Measurements from ENCODE around the gene OR10J4.
"Not testable (repeated sequence)": the region's sequence is repeated elsewhere in the genome, so short reads cannot be mapped to it uniquely, and the experiment has no call there.

Gene OR10J4

DNA sequence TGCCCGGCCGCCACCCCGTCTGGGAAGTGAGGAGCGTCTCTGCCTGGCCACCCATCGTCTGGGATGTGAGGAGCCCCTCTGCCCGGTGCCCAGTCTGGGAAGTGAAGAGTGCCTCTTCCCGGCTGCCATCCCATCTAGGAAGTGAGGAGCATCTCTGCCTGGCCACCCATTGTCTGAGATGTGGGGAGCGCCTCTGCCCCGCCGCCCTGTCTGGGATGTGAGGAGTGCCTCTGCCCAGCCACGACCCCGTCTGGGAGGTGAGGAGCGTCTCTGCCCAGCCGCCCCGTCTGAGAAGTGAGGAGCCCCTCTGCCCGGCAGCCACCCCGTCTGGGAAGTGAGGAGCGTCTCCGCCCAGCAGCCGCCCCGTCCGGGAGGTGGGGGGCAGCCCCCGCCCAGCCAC lies 17.6 kb downstream of the OR10J4 start:
- H3K27me3 ChIP-seq (replicated peaks in 2 of 5; ENCODE audit: control insufficient read depth in 4 of 5, insufficient read depth in 5 of 5, low read length in 4 of 5); H3K36me3 ChIP-seq (ENCODE audit: control insufficient read depth in 4 of 4, insufficient read depth in 4 of 4, low read length in 3 of 4); H3K27ac ChIP-seq (ENCODE audit: insufficient read depth in 1 of 2, low read depth in 1 of 2, low read length in 2 of 2, poor library complexity in 1 of 2, severe bottlenecking in 2 of 2); H3K4me3 ChIP-seq (ENCODE audit: control insufficient read depth in 1 of 7, extremely low read depth in 1 of 7, insufficient read depth in 4 of 7, low read depth in 2 of 7, low read length in 6 of 7); DNase-seq; H3K4me1 ChIP-seq (ENCODE audit: control extremely low read depth in 1 of 4, control insufficient read depth in 4 of 4, insufficient read depth in 4 of 4, low read length in 3 of 4); H3K9me3 ChIP-seq (ENCODE audit: control extremely low read depth in 1 of 5, control insufficient read depth in 4 of 5, insufficient read depth in 2 of 5, low read depth in 1 of 5, low read length in 4 of 5); POLR2A ChIA-PET; CTCF ChIA-PET: not testable (repeated sequence)
- WGBS (ENCODE audit: insufficient coverage) = 100% methylated on average over 3 of the region's 23 CpGs

DNA sequence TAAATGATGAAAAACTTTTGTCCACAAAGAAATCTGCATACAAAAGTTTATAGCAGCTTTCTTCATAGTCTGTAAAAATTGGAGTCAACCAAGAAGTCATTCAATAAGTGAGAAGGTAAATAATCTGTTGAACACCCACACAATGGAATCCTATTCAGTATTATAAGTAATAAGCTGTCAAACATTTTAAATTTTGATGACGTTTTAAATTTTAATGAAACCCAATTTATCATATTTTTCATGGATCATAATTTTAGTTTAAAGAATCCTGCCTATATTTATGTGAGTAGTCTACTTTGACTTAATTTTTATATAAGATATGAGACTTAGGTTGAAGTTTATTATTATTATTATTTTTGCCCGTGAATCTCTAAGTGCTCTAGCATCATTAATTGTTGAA lies 27.5 kb downstream of the OR10J4 start:
- POLR2A ChIA-PET = no interaction called here
- H3K9me3 ChIP-seq (ENCODE audit: control extremely low read depth in 1 of 5, control insufficient read depth in 4 of 5, insufficient read depth in 2 of 5, low read depth in 1 of 5, low read length in 4 of 5) = peaks cover 0 to 7% (median 4%) of the 10 kb centered on the region in 5 experiments
- no peaks in the 10 kb centered on the region for H3K4me1 ChIP-seq (ENCODE audit: control extremely low read depth in 1 of 4, control insufficient read depth in 4 of 4, insufficient read depth in 4 of 4, low read length in 3 of 4)
- WGBS (ENCODE audit: insufficient coverage) = no CpG with 5 or more reads among the region's 2 CpGs
- no peaks in the 10 kb centered on the region for H3K36me3 ChIP-seq (ENCODE audit: control insufficient read depth in 4 of 4, insufficient read depth in 4 of 4, low read length in 3 of 4)
- H3K27me3 ChIP-seq (replicated peaks in 2 of 5; ENCODE audit: control insufficient read depth in 4 of 5, insufficient read depth in 5 of 5, low read length in 4 of 5) = no peaks in the 10 kb centered on the region
- CTCF ChIA-PET = interaction anchor here (0.9 kb wide), 1 partner anchor 34 kb away, joined by 4 read pairs; no protein-coding TSS in a partner anchor
- no peak overlapping the region for H3K4me3 ChIP-seq (ENCODE audit: control insufficient read depth in 1 of 7, extremely low read depth in 1 of 7, insufficient read depth in 4 of 7, low read depth in 2 of 7, low read length in 6 of 7)
- H3K27ac ChIP-seq (ENCODE audit: insufficient read depth in 1 of 2, low read depth in 1 of 2, low read length in 2 of 2, poor library complexity in 1 of 2, severe bottlenecking in 2 of 2) = no peak overlapping the region
- no peak for DNase-seq

DNA sequence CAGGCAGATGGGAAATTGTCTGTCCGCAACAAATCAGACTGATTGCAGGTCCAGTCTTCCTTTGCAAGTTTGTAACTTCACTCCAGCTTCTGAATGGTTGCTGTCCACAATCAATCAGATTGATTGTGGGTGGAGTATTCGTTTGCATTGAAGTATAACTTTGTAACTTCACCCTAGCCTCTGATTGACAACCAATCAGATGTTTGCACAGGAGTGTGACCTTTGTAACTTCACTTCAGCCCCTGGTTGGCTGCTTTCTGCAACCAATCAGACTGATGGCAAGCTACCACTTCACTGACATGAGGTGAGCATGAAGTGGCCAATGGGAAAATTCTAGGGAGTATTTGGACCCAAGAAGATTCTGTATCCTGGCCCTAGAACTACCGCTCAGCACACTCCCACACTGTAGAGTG lies 33.2 kb downstream of the OR10J4 start:
- 94% methylated on average over 3 of the region's 3 CpGs for WGBS (ENCODE audit: insufficient coverage)
- H3K4me3 ChIP-seq (ENCODE audit: control insufficient read depth in 1 of 7, extremely low read depth in 1 of 7, insufficient read depth in 4 of 7, low read depth in 2 of 7, low read length in 6 of 7) = no peak overlapping the region
- CTCF ChIA-PET = no interaction called here
- no peaks in the 10 kb centered on the region for H3K27me3 ChIP-seq (replicated peaks in 2 of 5; ENCODE audit: control insufficient read depth in 4 of 5, insufficient read depth in 5 of 5, low read length in 4 of 5)
- no peaks in the 10 kb centered on the region for H3K4me1 ChIP-seq (ENCODE audit: control extremely low read depth in 1 of 4, control insufficient read depth in 4 of 4, insufficient read depth in 4 of 4, low read length in 3 of 4)
- POLR2A ChIA-PET = no interaction called here
- DNase-seq = no peak
- no peaks in the 10 kb centered on the region for H3K36me3 ChIP-seq (ENCODE audit: control insufficient read depth in 4 of 4, insufficient read depth in 4 of 4, low read length in 3 of 4)
- H3K27ac ChIP-seq (ENCODE audit: insufficient read depth in 1 of 2, low read depth in 1 of 2, low read length in 2 of 2, poor library complexity in 1 of 2, severe bottlenecking in 2 of 2) = no peak overlapping the region
- peaks cover 0 to 7% (median 4%) of the 10 kb centered on the region in 5 experiments for H3K9me3 ChIP-seq (ENCODE audit: control extremely low read depth in 1 of 5, control insufficient read depth in 4 of 5, insufficient read depth in 2 of 5, low read depth in 1 of 5, low read length in 4 of 5)

DNA sequence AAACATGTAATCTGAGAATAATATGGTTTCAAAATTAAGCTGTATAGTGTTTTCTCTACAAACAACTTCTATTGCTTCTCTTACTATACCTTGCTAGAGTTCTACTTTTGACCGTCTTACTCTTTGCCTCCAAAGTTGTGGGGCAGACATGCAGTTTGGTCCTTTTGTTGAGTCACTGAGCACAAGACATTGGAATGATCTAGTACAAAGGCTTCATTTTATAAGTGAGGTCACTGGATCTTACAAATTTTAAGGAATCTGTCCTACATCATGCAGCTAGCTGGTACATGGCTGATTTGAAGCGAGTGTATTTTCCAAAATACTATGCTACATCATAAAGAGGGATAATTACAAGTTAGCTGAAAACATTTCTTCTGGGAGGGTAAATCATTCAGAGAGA lies 36.3 kb downstream of the OR10J4 start:
- no peak for DNase-seq
- peaks cover 0 to 1% (median 0%) of the 10 kb centered on the region in 5 experiments for H3K9me3 ChIP-seq (ENCODE audit: control extremely low read depth in 1 of 5, control insufficient read depth in 4 of 5, insufficient read depth in 2 of 5, low read depth in 1 of 5, low read length in 4 of 5)
- H3K4me3 ChIP-seq (ENCODE audit: control insufficient read depth in 1 of 7, extremely low read depth in 1 of 7, insufficient read depth in 4 of 7, low read depth in 2 of 7, low read length in 6 of 7) = no peak overlapping the region
- ChIA-PET CTCF (no interaction called here), POLR2A (no interaction called here)
- no peaks in the 10 kb centered on the region for H3K36me3 ChIP-seq (ENCODE audit: control insufficient read depth in 4 of 4, insufficient read depth in 4 of 4, low read length in 3 of 4)
- no peaks in the 10 kb centered on the region for H3K27me3 ChIP-seq (replicated peaks in 2 of 5; ENCODE audit: control insufficient read depth in 4 of 5, insufficient read depth in 5 of 5, low read length in 4 of 5)
- no peak overlapping the region for H3K27ac ChIP-seq (ENCODE audit: insufficient read depth in 1 of 2, low read depth in 1 of 2, low read length in 2 of 2, poor library complexity in 1 of 2, severe bottlenecking in 2 of 2)
- 86% methylated on average over 1 of the region's 2 CpGs for WGBS (ENCODE audit: insufficient coverage)
- no peaks in the 10 kb centered on the region for H3K4me1 ChIP-seq (ENCODE audit: control extremely low read depth in 1 of 4, control insufficient read depth in 4 of 4, insufficient read depth in 4 of 4, low read length in 3 of 4)

DNA sequence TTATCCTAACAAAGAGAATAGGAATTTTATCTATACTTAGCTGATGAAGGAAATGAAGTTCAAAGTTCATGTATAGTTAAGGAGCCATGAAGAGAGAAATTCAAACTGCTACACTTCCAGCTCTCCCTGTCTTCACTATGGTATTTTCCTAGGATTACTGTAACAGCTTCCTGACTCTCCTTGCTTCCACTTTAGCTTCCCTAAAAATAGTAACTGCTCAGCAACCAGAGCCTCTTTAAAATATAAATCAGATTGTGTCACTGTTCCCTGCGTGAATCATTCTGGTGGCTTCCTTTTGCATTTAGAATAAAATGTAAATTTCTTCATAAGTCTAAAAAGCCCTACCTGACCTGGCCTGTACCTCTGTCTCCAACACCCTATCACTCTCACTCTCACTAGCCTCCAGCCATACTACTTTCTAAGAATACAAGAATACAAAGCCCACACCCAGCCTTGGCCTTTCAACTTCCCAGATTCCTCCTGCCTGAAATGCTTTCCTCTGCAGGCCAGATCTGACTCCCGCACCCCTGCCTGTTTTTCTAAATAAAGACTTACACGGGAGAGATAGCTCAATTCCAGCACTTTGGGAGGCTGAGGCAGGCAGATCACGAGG lies 38.0 kb downstream of the OR10J4 start:
- no peak for DNase-seq
- POLR2A ChIA-PET = interaction anchor here (0.7 kb wide), 1 partner anchor 1737 kb away, joined by 4 read pairs; no protein-coding TSS in a partner anchor
- Histone ChIP-seq H3K9me3 (ENCODE audit: control extremely low read depth in 1 of 5, control insufficient read depth in 4 of 5, insufficient read depth in 2 of 5, low read depth in 1 of 5, low read length in 4 of 5) (peaks cover 0 to 1% (median 0%) of the 10 kb centered on the region in 5 experiments), H3K27me3 (replicated peaks in 2 of 5; ENCODE audit: control insufficient read depth in 4 of 5, insufficient read depth in 5 of 5, low read length in 4 of 5) (no peaks in the 10 kb centered on the region), H3K36me3 (ENCODE audit: control insufficient read depth in 4 of 4, insufficient read depth in 4 of 4, low read length in 3 of 4) (no peaks in the 10 kb centered on the region), H3K27ac (ENCODE audit: insufficient read depth in 1 of 2, low read depth in 1 of 2, low read length in 2 of 2, poor library complexity in 1 of 2, severe bottlenecking in 2 of 2) (no peak overlapping the region), H3K4me3 (ENCODE audit: control insufficient read depth in 1 of 7, extremely low read depth in 1 of 7, insufficient read depth in 4 of 7, low read depth in 2 of 7, low read length in 6 of 7) (no peak overlapping the region), H3K4me1 (ENCODE audit: control extremely low read depth in 1 of 4, control insufficient read depth in 4 of 4, insufficient read depth in 4 of 4, low read length in 3 of 4) (no peaks in the 10 kb centered on the region)
- WGBS (ENCODE audit: insufficient coverage) = 100% methylated on average over 1 of the region's 4 CpGs
- CTCF ChIA-PET = interaction anchor here (0.6 kb wide), 1 partner anchor 147 kb away, joined by 3 read pairs; no protein-coding TSS in a partner anchor

DNA sequence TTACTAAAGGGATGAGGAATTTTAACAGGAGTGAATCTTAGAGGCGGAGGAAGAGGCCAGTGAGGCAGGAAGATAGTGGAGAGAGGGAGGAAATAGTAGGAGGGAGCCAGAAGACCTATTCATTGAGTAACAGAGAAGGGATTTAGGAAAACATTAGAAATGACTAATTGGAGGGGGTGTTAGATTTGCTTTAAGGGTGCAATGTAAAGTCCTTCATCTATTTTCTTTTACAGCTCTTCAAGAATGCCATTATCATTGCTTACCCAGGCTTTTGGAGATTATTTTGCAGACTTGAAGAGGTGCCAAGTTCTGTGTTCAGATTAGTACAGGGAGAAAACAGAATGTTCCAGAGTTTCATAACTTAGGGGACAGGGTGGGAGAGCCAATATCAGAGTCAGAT lies 41.3 kb downstream of the OR10J4 start:
- H3K27me3 ChIP-seq (replicated peaks in 2 of 5; ENCODE audit: control insufficient read depth in 4 of 5, insufficient read depth in 5 of 5, low read length in 4 of 5) = no peaks in the 10 kb centered on the region
- peaks cover 0 to 1% (median 0%) of the 10 kb centered on the region in 5 experiments for H3K9me3 ChIP-seq (ENCODE audit: control extremely low read depth in 1 of 5, control insufficient read depth in 4 of 5, insufficient read depth in 2 of 5, low read depth in 1 of 5, low read length in 4 of 5)
- H3K36me3 ChIP-seq (ENCODE audit: control insufficient read depth in 4 of 4, insufficient read depth in 4 of 4, low read length in 3 of 4) = no peaks in the 10 kb centered on the region
- no peak overlapping the region for H3K4me3 ChIP-seq (ENCODE audit: control insufficient read depth in 1 of 7, extremely low read depth in 1 of 7, insufficient read depth in 4 of 7, low read depth in 2 of 7, low read length in 6 of 7)
- CTCF ChIA-PET = no interaction called here
- 90% methylated on average over 1 of the region's 1 CpG for WGBS (ENCODE audit: insufficient coverage)
- DNase-seq = no peak
- H3K4me1 ChIP-seq (ENCODE audit: control extremely low read depth in 1 of 4, control insufficient read depth in 4 of 4, insufficient read depth in 4 of 4, low read length in 3 of 4) = no peaks in the 10 kb centered on the region
- POLR2A ChIA-PET = no interaction called here
- H3K27ac ChIP-seq (ENCODE audit: insufficient read depth in 1 of 2, low read depth in 1 of 2, low read length in 2 of 2, poor library complexity in 1 of 2, severe bottlenecking in 2 of 2) = no peak overlapping the region

DNA sequence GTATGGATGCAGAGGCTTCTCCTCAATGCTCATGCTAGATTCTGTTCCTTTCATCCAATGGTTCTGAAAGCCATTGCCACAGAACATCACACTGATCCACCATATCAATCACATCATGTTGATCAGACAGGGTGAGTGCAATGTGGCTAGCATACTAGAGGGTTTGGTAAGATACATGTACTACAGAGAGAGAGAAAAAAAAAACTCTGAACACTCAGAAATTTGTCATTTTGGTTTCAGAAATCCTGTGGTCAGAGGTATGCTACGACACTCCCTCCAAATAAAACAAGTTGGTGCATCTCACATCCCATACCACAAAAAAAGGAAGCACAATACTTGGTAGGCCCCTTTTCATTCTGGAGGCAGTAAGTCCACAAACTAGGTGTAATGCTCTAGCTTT lies 42.9 kb downstream of the OR10J4 start:
- WGBS (ENCODE audit: insufficient coverage) = no CpG with 5 or more reads among the region's 1 CpG
- Histone ChIP-seq H3K27me3 (replicated peaks in 2 of 5; ENCODE audit: control insufficient read depth in 4 of 5, insufficient read depth in 5 of 5, low read length in 4 of 5) (no peaks in the 10 kb centered on the region), H3K36me3 (ENCODE audit: control insufficient read depth in 4 of 4, insufficient read depth in 4 of 4, low read length in 3 of 4) (no peaks in the 10 kb centered on the region), H3K27ac (ENCODE audit: insufficient read depth in 1 of 2, low read depth in 1 of 2, low read length in 2 of 2, poor library complexity in 1 of 2, severe bottlenecking in 2 of 2) (no peak overlapping the region), H3K4me1 (ENCODE audit: control extremely low read depth in 1 of 4, control insufficient read depth in 4 of 4, insufficient read depth in 4 of 4, low read length in 3 of 4) (no peaks in the 10 kb centered on the region), H3K9me3 (ENCODE audit: control extremely low read depth in 1 of 5, control insufficient read depth in 4 of 5, insufficient read depth in 2 of 5, low read depth in 1 of 5, low read length in 4 of 5) (peaks cover 0 to 1% (median 0%) of the 10 kb centered on the region in 5 experiments), H3K4me3 (ENCODE audit: control insufficient read depth in 1 of 7, extremely low read depth in 1 of 7, insufficient read depth in 4 of 7, low read depth in 2 of 7, low read length in 6 of 7) (no peak overlapping the region)
- DNase-seq = no peak
- ChIA-PET POLR2A (no interaction called here), CTCF (no interaction called here)

All from common myeloid progenitor, CD34-positive (primary cell).